ENCODE data around the gene SPRY2.

GRCh38 chr13:80361298-80361697 is 20.4 kb upstream of the SPRY2 start:
- TF ChIP-seq GATA3 (IDR thresholded peaks at IDR 0.05; ENCODE audit: low read depth, low read length) = no peak
- TF ChIP-seq GATA2 (IDR thresholded peaks at IDR 0.05; ENCODE audit: low read depth, low read length) = no peak

Data from SH-SY5Y (cell line).